B cell (primary cell): Measurements from ENCODE around the gene KCNQ5.

Source experiments
- EZH2 ChIP-seq: IDR thresholded peaks from 2 replicates; pipeline ENCODE4 v1.6.1; 2012; ENCODE audit warnings: borderline replicate concordance, low read depth, mild to moderate bottlenecking, moderate library complexity, low read length; ENCODE audit not compliant: insufficient read depth, poor library complexity, severe bottlenecking
- TF ChIP-seq, protein P1 (sequence below): fragments of 200-600 bp; IDR thresholded peaks from one replicate; pipeline ENCODE4 v1.8.0; 2022; ENCODE audit warnings: antibody characterized with exemption, mild to moderate bottlenecking

DNA sequence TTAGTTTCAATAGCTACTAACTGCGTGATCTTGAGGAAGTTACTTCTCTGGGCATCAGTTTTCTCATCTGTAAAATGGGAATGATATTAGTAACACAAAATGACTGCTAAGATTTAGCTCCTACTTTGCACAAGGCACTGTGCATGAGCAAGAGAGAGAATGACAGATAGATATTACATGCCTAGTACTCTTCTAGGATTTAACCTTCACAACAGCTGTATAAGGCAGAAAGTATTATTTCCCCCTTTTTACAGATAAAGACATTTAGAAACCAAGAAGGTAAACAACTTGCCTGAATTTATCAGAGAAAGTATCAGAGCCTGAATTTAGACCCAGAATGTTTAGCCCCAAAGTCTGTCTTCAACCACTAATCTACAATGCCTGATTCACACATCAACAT is 321.8 kb downstream of the KCNQ5 start:
- TF ChIP-seq, protein P1, sequence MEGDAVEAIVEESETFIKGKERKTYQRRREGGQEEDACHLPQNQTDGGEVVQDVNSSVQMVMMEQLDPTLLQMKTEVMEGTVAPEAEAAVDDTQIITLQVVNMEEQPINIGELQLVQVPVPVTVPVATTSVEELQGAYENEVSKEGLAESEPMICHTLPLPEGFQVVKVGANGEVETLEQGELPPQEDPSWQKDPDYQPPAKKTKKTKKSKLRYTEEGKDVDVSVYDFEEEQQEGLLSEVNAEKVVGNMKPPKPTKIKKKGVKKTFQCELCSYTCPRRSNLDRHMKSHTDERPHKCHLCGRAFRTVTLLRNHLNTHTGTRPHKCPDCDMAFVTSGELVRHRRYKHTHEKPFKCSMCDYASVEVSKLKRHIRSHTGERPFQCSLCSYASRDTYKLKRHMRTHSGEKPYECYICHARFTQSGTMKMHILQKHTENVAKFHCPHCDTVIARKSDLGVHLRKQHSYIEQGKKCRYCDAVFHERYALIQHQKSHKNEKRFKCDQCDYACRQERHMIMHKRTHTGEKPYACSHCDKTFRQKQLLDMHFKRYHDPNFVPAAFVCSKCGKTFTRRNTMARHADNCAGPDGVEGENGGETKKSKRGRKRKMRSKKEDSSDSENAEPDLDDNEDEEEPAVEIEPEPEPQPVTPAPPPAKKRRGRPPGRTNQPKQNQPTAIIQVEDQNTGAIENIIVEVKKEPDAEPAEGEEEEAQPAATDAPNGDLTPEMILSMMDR = no peak
- no peak for TF ChIP-seq EZH2
